ENCODE measurements around the gene PSAP. TPM values are rescaled to one million over a fixed set of nuclear protein-coding genes. Genes with fewer than 3 reads are reported as not detected.

PSAP gene
- total RNA-seq, 1 donor from 2014 or later, result 117 TPM

GRCh38 chr10:71836596-71836974 is 14.5 kb downstream of the PSAP start:
- Mint-ChIP-seq H3K27ac (no peak overlapping the region), H3K9me3 (no peaks in the 10 kb centered on the region), H3K27me3 (ENCODE audit: insufficient read depth) (no peaks in the 10 kb centered on the region), H3K36me3 (ENCODE audit: low read depth) (peaks cover 6% of the 10 kb centered on the region), H3K4me1 (ENCODE audit: low read depth) (peaks cover 47% of the 10 kb centered on the region), H3K4me3 (no peak overlapping the region)
- intact Hi-C loops (cut with micrococcal nuclease), result no loop called here
- no peak for DNase-seq (ENCODE audit: low spot score)

- Mint-ChIP-seq H3K27ac (no peak overlapping the region), H3K36me3 (ENCODE audit: low read depth) (peaks cover 9% of the 10 kb centered on the region), H3K27me3 (ENCODE audit: insufficient read depth) (no peaks in the 10 kb centered on the region), H3K4me3 (no peak overlapping the region), H3K9me3 (no peaks in the 10 kb centered on the region), H3K4me1 (ENCODE audit: low read depth) (peaks cover 47% of the 10 kb centered on the region)
- DNase-seq (ENCODE audit: low spot score), result no peak
- intact Hi-C loops (cut with micrococcal nuclease), result no loop called here
These were observed 15.1 kb downstream of the PSAP start for GRCh38 chr10:71835671-71836595.

GRCh38 chr10:71834343-71834674 is 16.7 kb downstream of the PSAP start:
- DNase-seq (ENCODE audit: low spot score), result no peak
- Mint-ChIP-seq H3K27ac (no peak overlapping the region), H3K27me3 (ENCODE audit: insufficient read depth) (no peaks in the 10 kb centered on the region), H3K4me3 (no peak overlapping the region), H3K36me3 (ENCODE audit: low read depth) (peaks cover 15% of the 10 kb centered on the region), H3K9me3 (no peaks in the 10 kb centered on the region), H3K4me1 (ENCODE audit: low read depth) (peaks cover 37% of the 10 kb centered on the region)
- intact Hi-C loops (cut with micrococcal nuclease), result no loop called here

- DNase-seq (ENCODE audit: low spot score), result no peak
- Mint-ChIP-seq H3K36me3 (ENCODE audit: low read depth) (peaks cover 21% of the 10 kb centered on the region), H3K27me3 (ENCODE audit: insufficient read depth) (no peaks in the 10 kb centered on the region), H3K27ac (no peak overlapping the region), H3K4me1 (ENCODE audit: low read depth) (peaks cover 32% of the 10 kb centered on the region), H3K9me3 (no peaks in the 10 kb centered on the region), H3K4me3 (no peak overlapping the region)
- intact Hi-C loops (cut with micrococcal nuclease), result no loop called here
These were observed 17.4 kb downstream of the PSAP start for GRCh38 chr10:71833451-71834342.

GRCh38 chr10:71832967-71833366 is 18.1 kb downstream of the PSAP start:
- Mint-ChIP-seq H3K27ac (no peak overlapping the region), H3K4me3 (no peak overlapping the region), H3K9me3 (no peaks in the 10 kb centered on the region), H3K27me3 (ENCODE audit: insufficient read depth) (no peaks in the 10 kb centered on the region), H3K4me1 (ENCODE audit: low read depth) (peaks cover 25% of the 10 kb centered on the region), H3K36me3 (ENCODE audit: low read depth) (peaks cover 25% of the 10 kb centered on the region)
- DNase-seq (ENCODE audit: low spot score), result no peak
- intact Hi-C loops (cut with micrococcal nuclease), result no loop called here

GRCh38 chr10:71831646-71832552 is 19.2 kb downstream of the PSAP start:
- intact Hi-C loops (cut with micrococcal nuclease), result no loop called here
- H3K4me1 Mint-ChIP-seq (ENCODE audit: low read depth), result peaks cover 14% of the 10 kb centered on the region
- no peak overlapping the region for H3K4me3 Mint-ChIP-seq

GRCh38 chr10:71830726-71831125 is 20.3 kb downstream of the PSAP start:
- H3K4me1 Mint-ChIP-seq (ENCODE audit: low read depth), result peaks cover 7% of the 10 kb centered on the region
- intact Hi-C loops (cut with micrococcal nuclease), result no loop called here
- peaks cover 33% of the 10 kb centered on the region for H3K36me3 Mint-ChIP-seq (ENCODE audit: low read depth)
- no peak overlapping the region for H3K4me3 Mint-ChIP-seq
- DNase-seq (ENCODE audit: low spot score), result no peak
- H3K9me3 Mint-ChIP-seq, result no peaks in the 10 kb centered on the region
- no peak overlapping the region for H3K27ac Mint-ChIP-seq
- no peaks in the 10 kb centered on the region for H3K27me3 Mint-ChIP-seq (ENCODE audit: insufficient read depth)

More at GRCh38 chr10:71831646-71832552, 19.2 kb downstream of the PSAP start:
- Mint-ChIP-seq H3K36me3 (ENCODE audit: low read depth) (peaks cover 28% of the 10 kb centered on the region), H3K27me3 (ENCODE audit: insufficient read depth) (no peaks in the 10 kb centered on the region), H3K27ac (no peak overlapping the region), H3K9me3 (no peaks in the 10 kb centered on the region)
- no peak for DNase-seq (ENCODE audit: low spot score)

GRCh38 chr10:71829896-71830295 is 21.2 kb downstream of the PSAP start:
- no peak overlapping the region for H3K4me3 Mint-ChIP-seq
- no peaks in the 10 kb centered on the region for H3K9me3 Mint-ChIP-seq
- H3K27me3 Mint-ChIP-seq (ENCODE audit: insufficient read depth), result no peaks in the 10 kb centered on the region
- H3K27ac Mint-ChIP-seq, result no peak overlapping the region
- H3K36me3 Mint-ChIP-seq (ENCODE audit: low read depth), result peaks cover 35% of the 10 kb centered on the region
- intact Hi-C loops (cut with micrococcal nuclease), result no loop called here
- peaks cover 7% of the 10 kb centered on the region for H3K4me1 Mint-ChIP-seq (ENCODE audit: low read depth)
- DNase-seq (ENCODE audit: low spot score), result no peak

GRCh38 chr10:71829171-71829570 is 21.9 kb downstream of the PSAP start:
- intact Hi-C loops (cut with micrococcal nuclease), result no loop called here
- Mint-ChIP-seq H3K9me3 (no peaks in the 10 kb centered on the region), H3K27ac (no peak overlapping the region), H3K36me3 (ENCODE audit: low read depth) (peaks cover 35% of the 10 kb centered on the region), H3K4me1 (ENCODE audit: low read depth) (peaks cover 7% of the 10 kb centered on the region), H3K27me3 (ENCODE audit: insufficient read depth) (no peaks in the 10 kb centered on the region), H3K4me3 (no peak overlapping the region)
- no peak for DNase-seq (ENCODE audit: low spot score)

- Mint-ChIP-seq H3K27ac (no peak overlapping the region), H3K36me3 (ENCODE audit: low read depth) (peaks cover 36% of the 10 kb centered on the region), H3K9me3 (no peaks in the 10 kb centered on the region), H3K27me3 (ENCODE audit: insufficient read depth) (no peaks in the 10 kb centered on the region), H3K4me3 (no peak overlapping the region), H3K4me1 (ENCODE audit: low read depth) (peaks cover 3% of the 10 kb centered on the region)
- intact Hi-C loops (cut with micrococcal nuclease), result no loop called here
- DNase-seq (ENCODE audit: low spot score), result no peak
These were observed 22.3 kb downstream of the PSAP start for GRCh38 chr10:71828702-71829101.

- H3K4me3 Mint-ChIP-seq, result no peak overlapping the region
- no peak for DNase-seq (ENCODE audit: low spot score)
- H3K9me3 Mint-ChIP-seq, result no peaks in the 10 kb centered on the region
- H3K27me3 Mint-ChIP-seq (ENCODE audit: insufficient read depth), result no peaks in the 10 kb centered on the region
- intact Hi-C loops (cut with micrococcal nuclease), result no loop called here
- H3K4me1 Mint-ChIP-seq (ENCODE audit: low read depth), result no peaks in the 10 kb centered on the region
- no peak overlapping the region for H3K27ac Mint-ChIP-seq
- peaks cover 38% of the 10 kb centered on the region for H3K36me3 Mint-ChIP-seq (ENCODE audit: low read depth)
These were observed 23.2 kb downstream of the PSAP start for GRCh38 chr10:71827852-71828251.

- Mint-ChIP-seq H3K36me3 (ENCODE audit: low read depth) (peaks cover 44% of the 10 kb centered on the region), H3K27me3 (ENCODE audit: insufficient read depth) (no peaks in the 10 kb centered on the region), H3K27ac (no peak overlapping the region), H3K4me1 (ENCODE audit: low read depth) (peaks cover 11% of the 10 kb centered on the region), H3K9me3 (no peaks in the 10 kb centered on the region), H3K4me3 (no peak overlapping the region)
- intact Hi-C loops (cut with micrococcal nuclease), result no loop called here
- DNase-seq (ENCODE audit: low spot score), result no peak
These were observed 25.8 kb downstream of the PSAP start for GRCh38 chr10:71825217-71825616.
